Esophagus squamous epithelium (tissue), 5 donors: ENCODE data around the gene CEP63. TPM values are rescaled to one million over a fixed set of nuclear protein-coding genes. Genes with fewer than 3 reads are reported as not detected.
"Not testable (repeated sequence)": the region's sequence is repeated elsewhere in the genome, so short reads cannot be mapped to it uniquely, and the experiment has no call there.

Experiments
- DNase-seq: peaks from one replicate; lab custom pipeline; 2025; lab: John Stamatoyannopoulos, UW
- H3K27ac ChIP-seq, 4 donors: fragments of 200-600 bp; sonication (generic); one replicate each; pipeline ENCODE4 v1.5.1; 2016 to 2019; ENCODE audit warnings: mild to moderate bottlenecking in 1 of 4
- H3K27me3 ChIP-seq, 4 donors: fragments of 200-600 bp; sonication (generic); 1 replicate in 3 of 4; 2 replicates in 1 of 4; pipeline versions ENCODE4 v1.5.1 to v1.6.0; 2017 to 2021; ENCODE audit warnings: antibody characterized with exemption in 1 of 4
- H3K36me3 ChIP-seq, 3 donors: fragments of 200-600 bp; sonication (generic); one replicate each; pipeline ENCODE4 v1.5.1; 2016 to 2019
- H3K4me1 ChIP-seq, 3 donors: fragments of 200-600 bp; sonication (generic); one replicate each; pipeline ENCODE4 v1.5.1; 2017 to 2019
- H3K4me3 ChIP-seq, 4 donors: fragments of 200-600 bp; sonication (generic); 1 replicate in 3 of 4; 2 replicates in 1 of 4; pipeline ENCODE4 v1.5.1; 2016 to 2019; ENCODE audit warnings: mild to moderate bottlenecking in 2 of 4, moderate library complexity in 1 of 4
- H3K9me3 ChIP-seq, 3 donors: fragments of 200-600 bp; sonication (generic); one replicate each; pipeline ENCODE4 v1.5.1; 2016 to 2019
- CTCF ChIP-seq, 6 experiments: fragments of 450-650 bp in 4 of 6; fragments of 200-600 bp in 2 of 6; sonication (generic) in 2 of 6; IDR thresholded peaks; one replicate each; pipeline ENCODE4 v1.5.1; 2016 to 2019; ENCODE audit warnings: antibody characterized with exemption in 6 of 6, mild to moderate bottlenecking in 4 of 6, moderate library complexity in 4 of 6
- POLR2A ChIP-seq, 4 donors: fragments of 450-650 bp; IDR thresholded peaks; one replicate each; pipeline ENCODE4 v1.6.1; 2017; ENCODE audit warnings: antibody characterized with exemption in 4 of 4, mild to moderate bottlenecking in 4 of 4, moderate library complexity in 3 of 4
- WGBS, 2 donors: methylation state at CpG; one replicate each; pipeline ENCODE4 v1.1.5; 2018; 5-methylcytosine and 5-hydroxymethylcytosine counted together
- intact Hi-C: fragments of 100-400 bp; cut with DNase I; formaldehyde crosslinking; loops from one replicate; pipeline ENCODE4 v1.15.0; 2022
- total RNA-seq, 4 donors: library from RNA; depleted of rRNA; stranded (reverse); fragments of >200 nt; gene quantifications; one replicate each; pipeline ENCODE4 v1.1.0, GENCODE V29; 2016
- donor health status: DM: yes; HTN: yes; CAD: no.

The CEP63 gene
- total RNA-seq, 4 donors from 2014 or later = 7.7 to 18.1 (median 14.4) TPM

GRCh38 chr3:134568790-134569189 lies 82.9 kb downstream of the CEP63 start:
- DNase-seq = no peak
- intact Hi-C loops = no loop called here

GRCh38 chr3:134569899-134570298 lies 84.0 kb downstream of the CEP63 start:
- DNase-seq, intact Hi-C loops, H3K27me3 ChIP-seq, H3K4me3 ChIP-seq, H3K4me1 ChIP-seq, H3K36me3 ChIP-seq, H3K27ac ChIP-seq: not testable (repeated sequence)
- WGBS, 2 donors = 77 to 82% methylated on average over 1 to 2 of the region's 2 CpGs
- peaks cover 0 to 30% (median 8%) of the 10 kb centered on the region in 3 donors for H3K9me3 ChIP-seq

More at GRCh38 chr3:134568790-134569189, 82.9 kb downstream of the CEP63 start:
- no peak overlapping the region for H3K27ac ChIP-seq
- H3K27me3 ChIP-seq = no peaks in the 10 kb centered on the region
- H3K9me3 ChIP-seq = peaks cover 0 to 30% (median 8%) of the 10 kb centered on the region in 3 donors
- WGBS, 2 donors = 71 to 89% methylated on average over 6 of the region's 6 CpGs
- no peaks in the 10 kb centered on the region for H3K36me3 ChIP-seq
- no peak overlapping the region for H3K4me3 ChIP-seq
- no peak for TF ChIP-seq POLR2A (IDR thresholded peaks at IDR 0.05)
- TF ChIP-seq CTCF (IDR thresholded peaks at IDR 0.05) = no peak
- peaks cover 0 to 3% (median 0%) of the 10 kb centered on the region in 3 donors for H3K4me1 ChIP-seq

GRCh38 chr3:134576426-134576825 lies 90.6 kb downstream of the CEP63 start:
- intact Hi-C loops = no loop called here
- Histone ChIP-seq H3K27ac (no peak overlapping the region), H3K4me3 (no peak overlapping the region), H3K9me3 (peaks cover 0 to 4% (median 4%) of the 10 kb centered on the region in 3 donors), H3K27me3 (no peaks in the 10 kb centered on the region), H3K36me3 (no peaks in the 10 kb centered on the region), H3K4me1 (no peaks in the 10 kb centered on the region)
- DNase-seq = no peak
- no peak for TF ChIP-seq POLR2A (IDR thresholded peaks at IDR 0.05)
- no peak for TF ChIP-seq CTCF (IDR thresholded peaks at IDR 0.05)
- 71 to 73% methylated on average over 4 to 6 of the region's 6 CpGs for WGBS, 2 donors

- H3K4me3 ChIP-seq = no peak overlapping the region
- no peak for TF ChIP-seq CTCF (IDR thresholded peaks at IDR 0.05)
- no peak for TF ChIP-seq POLR2A (IDR thresholded peaks at IDR 0.05)
- H3K27ac ChIP-seq = no peak overlapping the region
- H3K36me3 ChIP-seq = no peaks in the 10 kb centered on the region
- peaks cover 0 to 4% (median 4%) of the 10 kb centered on the region in 3 donors for H3K9me3 ChIP-seq
- H3K27me3 ChIP-seq = no peaks in the 10 kb centered on the region
- intact Hi-C loops = no loop called here
- 94% methylated on average over 3 of the region's 3 CpGs for WGBS, 2 donors
- DNase-seq = no peak
- no peaks in the 10 kb centered on the region for H3K4me1 ChIP-seq
Measured at GRCh38 chr3:134576831-134577230, 91.0 kb downstream of the CEP63 start.

- no peak overlapping the region for H3K27ac ChIP-seq
- intact Hi-C loops = no loop called here
- DNase-seq = no peak
- WGBS, 2 donors = 75 to 80% methylated on average over 3 of the region's 3 CpGs
- TF ChIP-seq POLR2A (IDR thresholded peaks at IDR 0.05) = no peak
- TF ChIP-seq CTCF (IDR thresholded peaks at IDR 0.05) = no peak
- H3K4me3 ChIP-seq = no peak overlapping the region
- H3K4me1 ChIP-seq = no peaks in the 10 kb centered on the region
- H3K36me3 ChIP-seq = no peaks in the 10 kb centered on the region
- no peaks in the 10 kb centered on the region for H3K9me3 ChIP-seq
- H3K27me3 ChIP-seq = no peaks in the 10 kb centered on the region
Measured at GRCh38 chr3:134579141-134579665, 93.3 kb downstream of the CEP63 start.

- Histone ChIP-seq H3K27ac (no peak overlapping the region), H3K36me3 (no peaks in the 10 kb centered on the region), H3K4me3 (no peak overlapping the region), H3K4me1 (peaks cover 0 to 3% (median 0%) of the 10 kb centered on the region in 3 donors), H3K27me3 (peaks cover 0 to 3% (median 0%) of the 10 kb centered on the region in 4 donors), H3K9me3 (no peaks in the 10 kb centered on the region)
- TF ChIP-seq POLR2A (IDR thresholded peaks at IDR 0.05) = no peak
- TF ChIP-seq CTCF (IDR thresholded peaks at IDR 0.05) = no peak
- DNase-seq = no peak
- intact Hi-C loops = no loop called here
Measured at GRCh38 chr3:134590766-134591165, 104.9 kb downstream of the CEP63 start.
